ENCODE data around the gene NXT1. TPM values are rescaled to one million over a fixed set of nuclear protein-coding genes. Genes with fewer than 3 reads are reported as not detected.
"Not testable (repeated sequence)": the region's sequence is repeated elsewhere in the genome, so short reads cannot be mapped to it uniquely, and the experiment has no call there.

Gene NXT1
- total RNA-seq, 1 donor from 2014 or later = 12.6 TPM

DNA sequence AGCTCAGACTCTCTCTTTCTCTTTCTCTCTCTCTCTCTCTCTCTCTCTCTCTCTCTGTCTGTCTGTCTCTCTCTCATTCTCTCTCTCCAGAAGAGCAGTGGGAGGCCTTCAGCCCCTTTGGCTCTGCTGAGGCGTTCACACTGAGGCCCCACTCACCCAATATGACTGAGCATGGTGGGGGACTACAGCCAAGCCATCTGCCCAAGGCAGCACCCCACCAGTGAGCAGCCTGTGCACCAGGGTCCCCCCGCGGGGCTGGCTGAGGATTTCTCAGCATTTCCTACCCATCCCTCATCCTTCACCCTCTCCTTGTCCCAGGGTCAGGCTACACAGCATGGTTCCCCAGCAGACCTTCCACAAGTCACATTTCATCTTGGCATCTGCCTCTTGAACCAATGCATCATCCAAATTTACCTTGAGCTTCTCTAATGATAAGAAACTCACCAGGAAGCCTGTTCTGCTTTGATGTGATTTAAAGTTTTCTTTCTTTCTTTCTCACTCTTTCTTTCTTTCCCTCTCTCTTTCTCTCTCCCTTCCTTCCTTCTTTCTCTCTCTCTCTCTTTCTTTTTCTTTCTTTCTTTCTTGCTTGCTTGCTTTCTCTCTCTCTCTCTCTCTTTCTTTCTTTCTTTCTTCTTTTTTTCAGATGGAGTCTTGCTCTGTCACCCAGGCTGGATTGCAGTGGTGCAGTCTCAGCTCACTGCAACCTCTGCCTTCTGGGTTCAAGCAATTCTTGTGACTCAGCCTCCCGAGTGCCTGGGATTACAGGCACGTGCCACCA lies 47.1 kb upstream of the NXT1 start:
- no peak overlapping the region for H3K27ac Mint-ChIP-seq (ENCODE audit: unreplicated experiment)
- peaks cover 8% of the 10 kb centered on the region for H3K9me3 Mint-ChIP-seq (ENCODE audit: unreplicated experiment)
- no peaks in the 10 kb centered on the region for H3K4me1 Mint-ChIP-seq (ENCODE audit: low read depth, unreplicated experiment)
- DNase-seq = no peak
- H3K4me3 Mint-ChIP-seq (ENCODE audit: unreplicated experiment) = no peak overlapping the region
- H3K27me3 Mint-ChIP-seq (ENCODE audit: unreplicated experiment) = peaks cover 6% of the 10 kb centered on the region
- peaks cover 20% of the 10 kb centered on the region for H3K36me3 Mint-ChIP-seq (ENCODE audit: unreplicated experiment)
- no peak for TF ChIP-seq CTCF (IDR thresholded peaks at IDR 0.05; ENCODE audit: partially characterized antibody, unreplicated experiment)

- Mint-ChIP-seq H3K27ac (ENCODE audit: unreplicated experiment) (no peak overlapping the region), H3K36me3 (ENCODE audit: unreplicated experiment) (peaks cover 20% of the 10 kb centered on the region), H3K9me3 (ENCODE audit: unreplicated experiment) (peaks cover 8% of the 10 kb centered on the region), H3K4me1 (ENCODE audit: low read depth, unreplicated experiment) (no peaks in the 10 kb centered on the region), H3K4me3 (ENCODE audit: unreplicated experiment) (no peak overlapping the region), H3K27me3 (ENCODE audit: unreplicated experiment) (peaks cover 6% of the 10 kb centered on the region)
- TF ChIP-seq CTCF (IDR thresholded peaks at IDR 0.05; ENCODE audit: partially characterized antibody, unreplicated experiment) = no peak
- no peak for DNase-seq
Observed at GRCh38 chr20:23304616-23305015, 46.0 kb upstream of the NXT1 start.

GRCh38 chr20:23305098-23305497 lies 45.5 kb upstream of the NXT1 start:
- DNase-seq = no peak
- TF ChIP-seq CTCF (IDR thresholded peaks at IDR 0.05; ENCODE audit: partially characterized antibody, unreplicated experiment) = no peak
- Mint-ChIP-seq H3K4me1 (ENCODE audit: low read depth, unreplicated experiment) (no peaks in the 10 kb centered on the region), H3K4me3 (ENCODE audit: unreplicated experiment) (no peak overlapping the region), H3K36me3 (ENCODE audit: unreplicated experiment) (peaks cover 20% of the 10 kb centered on the region), H3K27ac (ENCODE audit: unreplicated experiment) (no peak overlapping the region), H3K27me3 (ENCODE audit: unreplicated experiment) (peaks cover 6% of the 10 kb centered on the region), H3K9me3 (ENCODE audit: unreplicated experiment) (peaks cover 8% of the 10 kb centered on the region)

DNA sequence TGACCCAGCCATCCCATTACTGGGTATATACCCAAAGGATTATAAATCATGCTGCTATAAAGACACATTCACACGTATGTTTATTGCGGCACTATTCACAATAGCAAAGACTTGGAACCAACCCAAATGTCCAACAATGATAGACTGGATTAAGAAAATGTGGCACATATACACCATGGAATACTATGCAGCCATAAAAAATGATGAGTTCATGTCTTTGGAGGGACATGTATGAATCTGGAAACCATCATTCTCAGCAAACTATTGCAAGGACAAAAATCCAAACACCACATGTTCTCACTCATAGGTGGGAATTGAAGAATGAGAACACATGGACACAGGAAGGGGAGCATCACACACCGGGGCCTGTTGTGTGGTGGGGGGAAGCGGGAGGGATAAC lies 43.2 kb upstream of the NXT1 start:
- H3K9me3 Mint-ChIP-seq (ENCODE audit: unreplicated experiment); H3K27me3 Mint-ChIP-seq (ENCODE audit: unreplicated experiment); DNase-seq; H3K27ac Mint-ChIP-seq (ENCODE audit: unreplicated experiment); H3K4me1 Mint-ChIP-seq (ENCODE audit: low read depth, unreplicated experiment); H3K4me3 Mint-ChIP-seq (ENCODE audit: unreplicated experiment): not testable (repeated sequence)
- H3K36me3 Mint-ChIP-seq (ENCODE audit: unreplicated experiment) = peaks cover 11% of the 10 kb centered on the region

- H3K9me3 Mint-ChIP-seq (ENCODE audit: unreplicated experiment) = peaks cover 8% of the 10 kb centered on the region
- TF ChIP-seq CTCF (IDR thresholded peaks at IDR 0.05; ENCODE audit: partially characterized antibody, unreplicated experiment) = no peak
- peaks cover 11% of the 10 kb centered on the region for H3K36me3 Mint-ChIP-seq (ENCODE audit: unreplicated experiment)
- H3K27ac Mint-ChIP-seq (ENCODE audit: unreplicated experiment) = no peak overlapping the region
- no peak for DNase-seq
- no peaks in the 10 kb centered on the region for H3K4me1 Mint-ChIP-seq (ENCODE audit: low read depth, unreplicated experiment)
- peaks cover 6% of the 10 kb centered on the region for H3K27me3 Mint-ChIP-seq (ENCODE audit: unreplicated experiment)
- H3K4me3 Mint-ChIP-seq (ENCODE audit: unreplicated experiment) = no peak overlapping the region
Observed at GRCh38 chr20:23308024-23308423, 42.6 kb upstream of the NXT1 start.
